K562 (cell line): ENCODE results near the gene PPHLN1. TPM values are rescaled to one million over a fixed set of nuclear protein-coding genes. Genes with fewer than 3 reads are reported as not detected.

Source experiments
- CEBPZ ChIP-seq: fragments of 150-350 bp; IDR thresholded peaks from 2 replicates; pipeline ENCODE4 v1.6.1; 2014; ENCODE audit warnings: low read depth, mild to moderate bottlenecking, low read length, borderline replicate concordance
- CHD2 ChIP-seq: IDR thresholded peaks from 2 replicates; pipeline ENCODE4 v1.6.1; 2011; ENCODE audit warnings: low read depth, low read length
- DPF2 ChIP-seq: fragments of 450-650 bp; IDR thresholded peaks from 2 replicates; pipeline ENCODE4 v1.6.1; 2016
- NFIC ChIP-seq: fragments of 450-650 bp; IDR thresholded peaks from 2 replicates; pipeline ENCODE4 v1.6.1; 2017; ENCODE audit warnings: mild to moderate bottlenecking, inconsistent platforms
- PHF8 ChIP-seq: fragments of 200-600 bp; sonication (generic); IDR thresholded peaks from 2 replicates; pipeline ENCODE4 v1.6.1; 2012; ENCODE audit warnings: mixed run types, mild to moderate bottlenecking, inconsistent platforms, low read length, moderate library complexity, borderline replicate concordance
- SMARCA5 ChIP-seq: fragments of 450-650 bp; IDR thresholded peaks from 2 replicates; pipeline ENCODE4 v1.6.1; 2016
- SMARCE1 ChIP-seq: fragments of 450-650 bp; IDR thresholded peaks from 2 replicates; pipeline ENCODE4 v1.7.1; 2016; ENCODE audit warnings: mild to moderate bottlenecking
- SREBF2 ChIP-seq: sonication (generic); formaldehyde crosslinking; IDR thresholded peaks from 2 replicates; pipeline ENCODE4 v1.4.0; 2020; ENCODE audit warnings: mild to moderate bottlenecking, missing genetic modification reagents
- TAF7 ChIP-seq: fragments of 450-650 bp; IDR thresholded peaks from 2 replicates; pipeline ENCODE4 v1.6.1; 2016; ENCODE audit warnings: missing genetic modification characterization, missing compliant biosample characterization
- ZBTB17 ChIP-seq: fragments of 450-650 bp; formaldehyde crosslinking; IDR thresholded peaks from 2 replicates; pipeline ENCODE4 v1.4.0; 2020; ENCODE audit warnings: mild to moderate bottlenecking
- ZBTB49 ChIP-seq: sonication (generic); formaldehyde crosslinking; IDR thresholded peaks from 2 replicates; pipeline ENCODE4 v1.8.0; 2022; ENCODE audit warnings: missing genetic modification reagents, mild to moderate bottlenecking, borderline replicate concordance
- ZNF217 ChIP-seq: sonication (generic); formaldehyde crosslinking; IDR thresholded peaks from 2 replicates; pipeline ENCODE4 v1.8.0; 2022; ENCODE audit warnings: mild to moderate bottlenecking, missing genetic modification reagents
- ZNF224 ChIP-seq: sonication (generic); formaldehyde crosslinking; IDR thresholded peaks from 2 replicates; pipeline ENCODE4 v1.8.0; 2022; ENCODE audit warnings: mild to moderate bottlenecking, missing genetic modification reagents
- ZNF512 ChIP-seq: IDR thresholded peaks from 2 replicates; pipeline ENCODE4 v1.6.1; 2016; ENCODE audit warnings: missing genetic modification characterization, missing compliant biosample characterization
- ZNF584 ChIP-seq: fragments of 200-800 bp; sonication (Bioruptor generic); IDR thresholded peaks from 2 replicates; pipeline ENCODE4 v1.6.1; 2016; ENCODE audit warnings: low read depth, mild to moderate bottlenecking, missing genetic modification characterization, missing compliant biosample characterization
- ZNF699 ChIP-seq: fragments of 250-450 bp; sonication (Bioruptor Pico); IDR thresholded peaks from 2 replicates; pipeline ENCODE4 v1.8.0; 2021; ENCODE audit warnings: mild to moderate bottlenecking, moderate library complexity; ENCODE audit not compliant: insufficient replicate concordance
- polyA plus RNA-seq, 8 experiments: library from polyadenylated mRNA; depleted of rRNA in 4 of 8; stranded (reverse) in 5 of 8; unstranded in 3 of 8; fragments of >200 nt; fragmentation: Nextera tagmentation in 2 of 8; fragmentation: Illumina TruSeq in 1 of 8; extraction: Ambion mirVana in 2 of 8; extraction: Trizol in 1 of 8; gene quantifications; 2 replicates each; pipeline versions ENCODE4 v1.2.1 to v1.2.3, GENCODE V29; 2011 to 2014; ENCODE audit warnings: inconsistent platforms in 1 of 8, missing spikeins in 1 of 8
- total RNA-seq, 7 experiments: library from RNA; depleted of rRNA in 6 of 7; stranded (reverse); fragments of >200 nt in 6 of 7; fragmentation: Illumina TruSeq in 2 of 7; extraction: Trizol in 2 of 7; gene quantifications; 2 replicates each; pipeline versions ENCODE4 v1.2.1 to v1.2.3, GENCODE V29; 2011 to 2021; ENCODE audit warnings: low replicate concordance in 1 of 7
- TF ChIP-seq, protein P1 (sequence below): fragments of 450-650 bp; formaldehyde crosslinking; IDR thresholded peaks from 2 replicates; pipeline ENCODE4 v1.4.0; 2022; ENCODE audit warnings: missing genetic modification characterization
- TF ChIP-seq, protein P2 (sequence below): fragments of 250-450 bp; sonication (Bioruptor Pico); IDR thresholded peaks from 2 replicates; pipeline ENCODE4 v1.5.0; 2021

Gene PPHLN1
- total and polyA plus RNA-seq, 9 of the 15 experiments (the other 6 are each of a cell fraction or from before 2014, with no cell fraction given), result 66.3 to 112 (median 93.6) TPM

DNA sequence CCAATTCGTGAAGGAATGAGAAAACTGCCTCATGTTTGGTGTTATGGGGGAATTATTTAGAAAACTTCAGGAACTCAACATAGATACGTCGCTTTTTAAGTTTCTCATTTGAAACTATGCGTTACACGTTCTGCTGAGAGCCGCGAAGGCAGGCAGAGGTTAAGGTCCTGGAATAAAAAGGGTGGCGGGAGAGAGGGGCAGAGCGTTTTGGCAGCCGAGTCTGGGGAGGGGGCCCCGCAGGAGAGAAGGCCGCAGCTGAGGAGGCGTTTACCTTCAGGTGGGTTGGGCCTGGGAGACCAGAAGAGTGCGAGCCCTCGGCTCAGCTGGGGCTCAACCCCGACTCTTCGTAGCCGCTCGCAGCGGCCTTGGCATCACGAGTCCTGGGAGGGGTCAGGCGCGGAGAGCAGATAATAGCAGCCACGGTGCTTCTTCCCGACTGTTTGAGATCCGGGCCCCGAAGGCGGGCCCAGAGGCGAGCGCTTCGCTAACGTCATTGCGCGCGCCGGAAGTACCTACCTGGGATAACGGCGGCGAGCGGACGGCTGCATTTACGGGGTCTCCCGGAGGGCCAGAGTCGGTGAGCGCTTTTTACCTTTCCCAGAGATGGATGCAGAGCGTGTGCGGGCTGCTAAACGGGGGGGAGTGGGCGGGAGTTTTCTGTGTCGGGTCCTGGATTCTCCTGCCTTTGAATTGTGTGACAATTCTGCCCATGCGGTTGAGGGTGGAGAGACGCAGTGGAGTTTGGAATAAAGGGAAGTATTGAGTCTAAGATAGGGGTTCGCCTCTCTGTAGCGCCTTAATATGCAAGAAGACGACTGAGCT lies at the start of gene PPHLN1, which contains the start of gene ZCRB1 (continued):
- TF ChIP-seq, protein P1, sequence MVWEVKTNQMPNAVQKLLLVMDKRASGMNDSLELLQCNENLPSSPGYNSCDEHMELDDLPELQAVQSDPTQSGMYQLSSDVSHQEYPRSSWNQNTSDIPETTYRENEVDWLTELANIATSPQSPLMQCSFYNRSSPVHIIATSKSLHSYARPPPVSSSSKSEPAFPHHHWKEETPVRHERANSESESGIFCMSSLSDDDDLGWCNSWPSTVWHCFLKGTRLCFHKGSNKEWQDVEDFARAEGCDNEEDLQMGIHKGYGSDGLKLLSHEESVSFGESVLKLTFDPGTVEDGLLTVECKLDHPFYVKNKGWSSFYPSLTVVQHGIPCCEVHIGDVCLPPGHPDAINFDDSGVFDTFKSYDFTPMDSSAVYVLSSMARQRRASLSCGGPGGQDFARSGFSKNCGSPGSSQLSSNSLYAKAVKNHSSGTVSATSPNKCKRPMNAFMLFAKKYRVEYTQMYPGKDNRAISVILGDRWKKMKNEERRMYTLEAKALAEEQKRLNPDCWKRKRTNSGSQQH, result no peak
- TF ChIP-seq SMARCE1 (peak; percentile 57; the same call in 1 of the 2 replicates), NFIC (peak; percentile 31), ZBTB17 (CRISPR knock-in tag) (0 out of 2 replicates have a peak, but pooled peaks have one; percentile 39), ZNF699 (CRISPR knock-in tag) (no peak), ZNF512 (no peak), TAF7 (tag) (no peak; the same call in 1 of the 2 replicates), CEBPZ (no peak), PHF8 (peak; percentile 91), DPF2 (peak; percentile 33; the same call in 1 of the 2 replicates), ZNF584 (CRISPR knock-in tag) (no peak), SMARCA5 (no peak), ZBTB49 (no peak), CHD2 (no peak), SREBF2 (CRISPR knock-in tag) (no peak), ZNF224 (CRISPR knock-in tag) (no peak), ZNF217 (CRISPR knock-in tag) (no peak)
- TF ChIP-seq, protein P2, sequence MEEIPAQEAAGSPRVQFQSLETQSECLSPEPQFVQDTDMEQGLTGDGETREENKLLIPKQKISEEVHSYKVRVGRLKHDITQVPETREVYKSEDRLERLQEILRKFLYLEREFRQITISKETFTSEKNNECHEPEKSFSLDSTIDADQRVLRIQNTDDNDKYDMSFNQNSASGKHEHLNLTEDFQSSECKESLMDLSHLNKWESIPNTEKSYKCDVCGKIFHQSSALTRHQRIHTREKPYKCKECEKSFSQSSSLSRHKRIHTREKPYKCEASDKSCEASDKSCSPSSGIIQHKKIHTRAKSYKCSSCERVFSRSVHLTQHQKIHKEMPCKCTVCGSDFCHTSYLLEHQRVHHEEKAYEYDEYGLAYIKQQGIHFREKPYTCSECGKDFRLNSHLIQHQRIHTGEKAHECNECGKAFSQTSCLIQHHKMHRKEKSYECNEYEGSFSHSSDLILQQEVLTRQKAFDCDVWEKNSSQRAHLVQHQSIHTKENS (CRISPR knock-in tag), result no peak
